ENCODE measurements around the gene PTGIR.

Gene PTGIR

DNA sequence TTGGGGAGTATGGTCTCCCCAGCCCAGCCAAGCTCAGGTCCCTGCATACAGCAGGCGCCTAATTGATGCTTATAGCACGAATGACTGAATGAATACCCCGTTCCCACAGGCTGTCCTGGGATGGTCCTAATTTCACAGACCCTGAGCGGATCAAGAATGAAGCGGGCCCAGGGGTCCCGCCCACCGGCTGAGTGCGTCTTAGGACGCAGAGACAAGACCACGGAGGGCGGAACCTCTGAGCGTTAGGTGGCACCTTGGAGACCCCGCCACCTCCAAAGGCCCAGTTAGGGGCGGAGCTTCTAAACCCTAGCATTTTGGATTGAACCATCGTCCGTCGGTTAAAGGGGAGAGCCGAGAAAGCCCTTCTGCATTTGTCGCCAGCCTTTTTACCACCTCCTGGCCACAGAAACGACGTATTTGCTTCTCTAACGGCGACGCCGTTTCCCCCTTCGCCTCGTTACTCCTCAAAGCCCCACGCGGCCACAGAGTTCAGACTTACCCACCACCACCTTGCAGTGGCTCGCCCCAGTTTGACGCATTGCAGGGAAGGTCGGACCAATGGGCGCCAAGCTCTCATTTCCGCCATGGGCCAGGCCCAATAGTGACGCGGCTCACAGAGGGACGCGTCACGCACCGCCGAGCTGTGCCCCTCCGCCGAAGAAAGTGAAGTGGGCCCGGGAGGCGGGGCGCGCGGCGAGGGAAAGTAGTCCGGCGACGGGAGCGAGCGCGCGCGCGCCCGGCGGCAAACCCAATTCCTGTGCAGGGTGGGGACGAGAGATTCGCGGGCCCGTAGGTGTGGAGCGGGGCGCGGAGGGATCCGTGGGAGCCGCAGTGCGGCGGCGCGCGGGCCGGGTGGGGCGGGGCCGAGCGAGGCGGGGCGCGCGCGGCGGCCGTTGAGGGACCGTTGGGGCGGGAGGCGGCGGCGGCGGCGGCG lies 24.2 kb downstream of the PTGIR start:
- DNase-seq = peak; percentile 98 to 99 (median 98)

DNA sequence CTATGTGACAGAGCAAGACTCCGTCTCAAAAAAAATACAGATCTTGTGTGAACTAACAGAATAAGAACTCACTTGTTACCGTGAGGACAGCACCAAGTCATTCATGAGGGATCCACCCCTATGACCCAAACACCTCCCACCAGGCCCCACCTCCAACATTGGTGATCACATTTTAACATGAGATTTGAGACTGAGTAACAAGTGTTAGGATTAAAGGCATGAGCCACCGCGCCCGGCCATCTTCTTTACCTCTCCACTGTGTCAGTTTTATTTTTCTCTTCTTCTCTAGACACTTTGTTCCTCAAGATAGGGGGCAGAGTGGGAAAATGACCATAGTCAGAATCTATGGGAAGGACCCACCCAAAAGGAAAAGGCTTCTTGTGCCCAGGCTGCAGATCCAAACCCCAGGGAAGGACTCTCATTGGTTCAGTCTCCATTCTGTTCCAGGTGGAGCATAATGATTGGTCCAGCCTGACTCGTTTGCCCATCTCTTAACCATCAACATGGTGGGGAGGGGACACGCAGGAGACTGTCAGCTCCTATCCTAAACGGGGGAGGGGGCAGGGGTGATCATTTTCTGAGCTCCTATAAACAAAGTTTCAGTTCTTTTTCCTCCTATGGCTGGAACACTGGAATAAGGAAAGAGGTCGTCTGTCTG lies 25.0 kb downstream of the PTGIR start:
- no peak for DNase-seq

DNA sequence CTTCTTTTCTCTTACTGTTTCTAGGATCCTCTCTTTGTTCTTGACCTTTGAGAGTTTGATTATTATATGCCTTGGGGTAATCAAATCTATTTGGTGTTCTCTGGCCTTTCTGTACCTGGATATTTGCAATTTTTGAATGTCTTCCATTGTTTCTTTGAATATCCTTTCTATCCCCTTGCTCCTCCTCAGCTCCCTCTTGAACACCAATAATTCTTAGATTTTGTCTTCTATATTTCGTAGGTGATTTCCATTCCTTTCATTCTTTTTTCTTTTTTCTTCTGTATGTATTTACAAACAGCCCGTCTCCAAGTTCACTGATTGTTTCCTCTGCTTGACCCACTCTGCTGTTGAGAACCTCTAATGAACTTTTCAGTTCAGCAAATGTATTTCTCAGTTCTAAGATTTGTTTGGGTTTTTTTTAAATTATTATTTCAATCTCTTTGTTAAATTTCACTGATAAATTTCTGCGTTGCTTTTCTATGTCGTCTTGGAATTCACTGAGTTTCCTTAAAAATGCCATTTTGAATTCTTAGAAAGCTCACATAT lies 26.4 kb downstream of the PTGIR start:
- no peak for DNase-seq

DNA sequence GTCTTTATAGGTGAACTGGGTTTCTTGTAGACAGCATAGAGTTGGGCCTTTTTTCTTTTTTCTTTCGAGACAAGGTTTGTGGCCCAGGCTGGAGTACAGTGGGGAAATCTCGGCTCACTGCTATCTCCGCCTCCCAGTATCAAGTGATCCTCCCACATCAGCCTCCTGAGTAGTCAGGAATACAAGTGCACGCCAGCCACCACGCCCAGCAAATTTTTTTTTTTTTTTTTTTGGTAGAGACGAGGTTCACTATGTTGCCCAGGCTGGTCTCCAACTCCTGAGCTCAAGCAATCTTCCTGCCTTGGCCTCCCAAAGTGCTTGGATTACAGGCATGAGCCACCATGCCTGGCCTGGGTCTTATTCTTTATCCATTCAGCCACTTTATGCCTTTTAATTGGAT lies 28.9 kb downstream of the PTGIR start:
- DNase-seq = no peak

DNA sequence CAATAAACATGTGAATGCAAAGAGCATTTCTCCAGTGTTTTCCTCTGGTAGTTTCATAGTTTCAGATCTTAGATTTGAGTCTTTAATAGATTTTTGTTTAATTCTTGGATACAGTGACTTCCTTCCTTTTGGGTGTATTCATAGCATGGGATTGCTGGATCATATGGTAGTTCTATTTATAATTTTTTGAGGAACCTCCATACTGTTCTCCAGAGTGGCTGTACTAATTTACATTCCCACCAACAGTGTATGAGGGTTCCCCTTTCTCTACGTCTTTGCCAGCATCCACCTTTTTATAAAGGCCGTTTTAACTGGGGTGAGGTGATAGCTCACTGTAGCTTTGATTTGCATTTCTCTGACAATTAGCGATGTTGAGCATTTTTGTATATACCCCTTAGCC lies 33.0 kb downstream of the PTGIR start:
- peak in 2 of 3 donors; percentile 38 to 39 for DNase-seq

DNA sequence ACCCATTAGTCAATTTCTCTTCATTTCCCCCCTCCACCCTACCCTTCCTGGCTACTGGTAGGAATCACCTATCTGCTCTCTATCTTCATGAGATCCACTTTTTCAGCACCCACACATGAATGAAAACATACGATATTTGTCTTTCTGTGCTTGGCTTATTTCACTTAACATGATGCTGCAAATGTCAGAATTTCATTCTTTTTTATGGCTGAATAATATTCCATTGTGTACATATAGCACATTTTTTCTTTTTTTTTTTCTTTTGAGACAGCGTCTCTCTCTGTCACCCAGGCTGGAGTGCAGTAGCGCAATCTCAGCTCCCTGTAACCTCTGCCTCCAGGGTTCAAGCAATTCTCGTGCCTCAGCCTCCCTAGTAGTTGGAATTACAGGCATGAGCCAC lies 33.6 kb downstream of the PTGIR start:
- no peak for DNase-seq

DNA sequence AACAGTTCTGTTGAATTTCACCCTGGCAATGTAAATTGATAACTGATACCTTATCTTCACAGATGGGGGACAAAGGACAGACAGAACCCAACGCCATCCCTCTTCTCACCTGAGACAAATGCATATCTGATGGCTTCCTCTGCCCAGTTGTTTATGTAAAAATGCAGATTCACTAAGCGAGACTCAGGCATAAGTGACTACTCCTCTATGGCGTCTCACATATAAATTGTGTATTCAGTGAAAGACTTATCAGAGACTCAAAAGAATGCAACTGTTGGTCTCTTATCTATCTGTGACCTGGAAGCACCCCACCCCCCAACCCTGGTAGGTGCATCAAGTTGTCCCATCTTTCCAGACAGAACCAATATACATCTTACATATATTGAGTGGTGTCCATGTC lies 37.0 kb downstream of the PTGIR start:
- DNase-seq = no peak

DNA sequence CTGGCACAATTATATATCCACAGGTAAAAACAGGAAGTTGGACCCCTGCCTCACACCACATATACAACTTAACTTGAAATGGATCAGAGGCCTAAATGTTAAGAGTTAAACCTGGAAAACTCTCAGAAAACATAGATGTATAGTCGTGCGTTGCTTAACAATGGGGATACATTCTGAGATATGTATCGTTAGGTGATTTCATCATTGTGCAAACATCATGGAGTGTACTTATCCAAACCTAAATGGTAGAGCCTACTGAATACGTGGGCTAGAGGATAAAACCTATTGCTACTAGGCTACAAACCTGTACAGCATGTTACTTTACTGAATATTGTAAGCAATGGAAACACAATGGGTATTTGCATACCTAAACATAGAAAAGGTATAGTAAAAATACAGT lies 38.6 kb downstream of the PTGIR start:
- no peak for DNase-seq

DNA sequence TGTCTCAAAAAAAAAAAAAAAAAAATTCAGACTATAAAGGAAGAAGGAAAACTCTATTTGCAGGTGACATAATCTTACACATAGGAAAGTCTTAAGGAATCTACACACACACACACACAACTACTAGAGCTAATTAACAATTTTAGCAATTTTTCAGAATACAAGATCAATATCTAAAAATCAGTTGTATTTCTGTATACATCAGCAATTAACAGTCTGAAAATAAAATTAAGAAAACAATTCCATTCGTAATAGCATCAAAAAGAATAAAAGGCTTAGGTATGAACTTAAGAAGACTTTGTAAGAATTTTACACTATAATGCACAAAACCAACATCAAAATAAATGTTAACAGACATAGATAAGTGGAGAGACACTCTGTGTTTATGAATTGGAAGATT lies 39.4 kb downstream of the PTGIR start:
- DNase-seq = no peak

DNA sequence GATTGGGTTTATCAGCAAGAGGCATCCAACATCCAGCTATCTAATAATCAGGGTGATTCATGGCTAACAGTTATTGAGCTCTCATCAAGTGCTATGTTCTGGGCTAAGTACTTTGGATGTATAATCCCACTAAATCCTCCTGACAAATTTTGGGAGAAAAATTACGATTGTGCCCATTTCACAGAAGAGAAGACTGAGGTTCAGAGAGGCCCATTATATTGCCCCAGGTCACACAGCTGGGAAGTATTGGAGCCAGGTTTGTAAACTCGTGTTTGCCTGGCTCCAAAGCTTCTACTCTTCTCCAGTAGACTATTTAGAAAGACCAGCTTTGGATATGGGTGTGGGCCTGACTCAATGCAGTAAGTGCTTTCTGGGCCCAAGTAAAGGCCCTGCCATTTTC lies 44.6 kb downstream of the PTGIR start:
- DNase-seq = no peak

DNA sequence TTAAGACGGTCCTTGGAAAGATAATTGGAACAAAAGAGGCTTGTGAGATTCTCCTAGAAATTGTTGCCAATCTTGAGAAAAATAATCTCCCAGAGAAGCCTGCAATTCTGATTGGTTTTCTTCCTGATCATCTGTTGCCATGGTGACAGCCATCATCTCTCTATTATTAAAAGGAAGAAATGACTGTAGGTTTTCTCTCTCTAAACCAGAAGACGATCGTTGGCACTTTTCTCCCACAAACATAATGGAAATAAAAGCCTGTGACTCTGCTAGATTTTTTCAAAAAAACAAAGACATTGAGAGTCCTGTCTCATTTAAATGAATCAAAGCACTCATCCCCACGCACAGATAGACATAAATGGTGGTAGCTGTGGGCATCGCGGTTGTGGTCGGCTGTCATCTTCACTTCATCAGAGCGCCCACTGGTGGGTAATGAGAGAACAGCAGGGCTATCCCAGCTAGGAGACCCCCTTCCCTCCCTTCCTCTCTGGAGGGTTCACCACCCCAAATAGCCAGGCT lies 45.5 kb downstream of the PTGIR start:
- no peak for DNase-seq

DNA sequence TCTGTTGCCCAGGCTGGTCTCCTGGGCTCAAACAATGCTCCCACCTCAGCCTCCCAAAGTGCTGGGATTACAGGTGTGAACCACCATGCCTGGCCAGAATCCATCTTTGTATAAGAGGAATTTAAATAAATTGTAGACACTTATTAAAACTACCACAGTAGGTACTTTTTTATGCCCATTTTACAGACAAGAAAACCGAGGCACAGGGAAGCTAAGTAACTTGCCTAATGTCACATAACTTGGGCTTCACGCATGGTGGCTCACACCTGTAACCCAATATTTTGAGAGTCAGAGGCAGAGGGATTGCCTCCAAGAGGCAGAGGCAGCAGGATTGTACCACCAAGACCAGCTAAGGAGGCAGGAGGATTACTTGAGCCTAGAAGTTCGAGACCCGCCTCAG lies 46.4 kb downstream of the PTGIR start:
- no peak for DNase-seq

DNA sequence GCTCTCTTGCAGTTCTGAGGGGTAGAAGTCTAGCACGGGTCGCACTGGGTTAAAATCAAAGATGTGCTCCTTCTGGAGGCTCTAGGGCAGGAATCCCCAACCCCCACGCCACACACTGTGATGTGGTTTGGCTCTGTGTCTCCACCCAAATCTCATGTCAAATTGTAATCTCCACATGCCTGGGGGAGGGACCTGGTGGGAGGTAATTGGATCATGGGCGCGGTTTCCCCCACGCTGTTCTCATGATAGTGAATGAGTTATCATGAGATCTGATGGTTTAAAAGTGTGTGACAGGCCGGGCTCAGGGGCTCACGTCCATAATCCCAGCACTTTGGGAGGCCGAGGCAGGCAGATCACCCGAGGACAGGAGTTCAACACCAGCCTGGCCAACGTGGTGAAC lies 50.4 kb downstream of the PTGIR start:
- peak; percentile 34 to 71 (median 42) for DNase-seq

DNA sequence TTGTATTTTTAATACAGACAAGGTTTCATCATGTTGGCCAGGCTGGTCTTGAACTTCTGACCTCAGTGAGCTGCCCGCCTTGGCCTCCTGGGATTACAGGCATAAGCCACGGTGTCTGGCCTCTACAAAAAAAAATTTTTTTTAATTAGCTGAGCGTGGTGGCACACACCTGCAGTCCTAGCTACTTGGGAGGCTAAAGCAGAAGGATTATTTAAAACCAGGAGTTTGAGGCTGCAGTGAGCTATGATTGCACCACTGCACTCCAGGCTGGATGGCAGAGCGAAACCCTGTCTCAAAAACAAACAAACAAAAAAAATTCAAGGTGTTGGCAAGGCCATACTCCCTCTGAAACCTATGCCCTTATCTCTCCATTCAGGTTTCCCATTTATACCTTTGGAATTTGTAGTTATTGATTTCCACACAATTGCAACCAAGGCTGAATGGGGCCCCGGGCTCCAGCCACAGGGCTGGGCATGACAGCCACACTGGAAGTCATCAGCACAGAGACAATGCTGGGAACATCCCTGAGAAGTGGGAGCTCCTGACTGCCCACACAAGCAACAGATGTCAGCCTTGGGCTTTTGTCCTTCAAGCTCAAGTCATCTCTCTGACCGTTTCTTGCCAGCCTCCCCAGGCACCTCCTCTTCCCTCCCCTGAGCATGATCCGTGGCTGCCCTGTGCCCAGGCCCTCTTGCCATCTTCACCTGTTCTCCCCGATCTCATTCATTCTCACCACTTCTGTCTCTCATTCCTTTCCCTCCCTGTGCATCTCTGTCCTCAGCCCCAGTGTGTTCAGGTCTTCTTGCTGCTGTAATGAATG lies 51.0 kb downstream of the PTGIR start:
- DNase-seq = peak in 1 of 3 donors; percentile 49

DNA sequence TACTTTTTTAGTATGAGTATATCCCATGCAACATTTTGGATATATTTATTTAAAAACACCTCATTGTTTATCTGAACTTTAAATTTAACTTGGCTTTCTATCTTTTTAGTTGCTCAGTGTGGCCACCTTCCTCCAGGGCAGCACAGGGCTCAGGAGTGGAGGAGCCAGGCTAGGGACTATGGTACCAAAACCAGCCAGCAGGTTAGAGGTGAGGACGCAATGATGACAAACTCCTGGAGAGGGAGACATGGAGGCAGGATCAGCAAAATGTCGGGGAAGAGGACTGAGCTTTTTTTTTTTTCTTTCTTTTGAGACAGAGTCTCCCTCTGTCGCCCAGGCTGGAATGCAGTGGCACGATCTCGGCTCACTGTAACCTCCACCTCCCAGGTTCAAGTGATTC lies 53.4 kb downstream of the PTGIR start:
- DNase-seq = peak in 2 of 3 donors; percentile 27 to 39
